GM12878 (cell line): Measurements from ENCODE around the gene HGS. TPM values are rescaled to one million over a fixed set of nuclear protein-coding genes. Genes with fewer than 3 reads are reported as not detected.

Experiments
- ATAC-seq: fragments of 200-7000 bp; cut with Tn5 transposase; 3 replicates; pipeline ENCODE4 v1.9.1; 2020; ENCODE audit warnings: mild to moderate bottlenecking, moderate library complexity
- BruUV-seq: library from RNA; stranded (reverse); fragments of 400-500 nt; replicated peaks from 2 replicates; lab custom pipeline; 2021; lab: Mats Ljungman, UMichigan
- CTCF ChIA-PET: fragments of 300-600 bp; sonication (Branson Sonifier 250); formaldehyde crosslinking; extraction: SDS; loops from one replicate; lab custom pipeline; 2021; ENCODE audit warnings: inconsistent platforms; lab: Yijun Ruan, JAX
- POLR2A ChIA-PET: fragments of 350-600 bp; formaldehyde crosslinking; extraction: SDS; loops from one replicate; lab custom pipeline; 2021; ENCODE audit warnings: inconsistent platforms; lab: Charles Lee
- RAD21 ChIA-PET: fragments of 300-600 bp; sonication (Branson Sonifier 250); formaldehyde crosslinking; loops from one replicate; lab custom pipeline; 2023; ENCODE audit warnings: antibody characterized with exemption; ENCODE audit not compliant: unreplicated experiment; lab: Charles Lee
- SMC1A ChIA-PET: fragments of 300-600 bp; sonication (Branson Sonifier 250); formaldehyde crosslinking; loops from one replicate; lab custom pipeline; 2023; ENCODE audit not compliant: unreplicated experiment, uncharacterized antibody; lab: Charles Lee
- DNase-seq: peaks from one replicate; pipeline ENCODE4 v3.0.0-alpha.2; 2011; ENCODE audit warnings: low read depth, low spot score
- FAIRE-seq: peaks from 3 replicates; lab custom pipeline; 2011; peaks lifted over from hg19 to GRCh38; lab: Jason Lieb, UNC
- H2AFZ ChIP-seq: 2 replicates; pipeline ENCODE4 v1.6.0; 2011; ENCODE audit warnings: low read depth, low read length, control low read depth; ENCODE audit not compliant: control insufficient read depth
- H3K27ac ChIP-seq: 2 replicates; pipeline ENCODE4 v1.5.1; 2011; ENCODE audit warnings: control low read depth; ENCODE audit not compliant: control insufficient read depth, insufficient read depth
- H3K27me3 ChIP-seq, 2 experiments: replicated peaks in 1 of 2; 2 replicates each; pipeline versions ENCODE4 v1.6.0 to v1.6.1; 2011; ENCODE audit warnings: low read length in 1 of 2; ENCODE audit not compliant: control insufficient read depth in 2 of 2, insufficient read depth in 2 of 2
- H3K36me3 ChIP-seq, 2 experiments: 2 replicates each; pipeline ENCODE4 v1.5.1; 2011; ENCODE audit warnings: low read length in 1 of 2; ENCODE audit not compliant: control insufficient read depth in 2 of 2, insufficient read depth in 2 of 2
- H3K4me1 ChIP-seq: 2 replicates; pipeline ENCODE4 v1.6.1; 2011; ENCODE audit warnings: mild to moderate bottlenecking, low read length, moderate library complexity, mixed read lengths; ENCODE audit not compliant: control insufficient read depth, insufficient read depth
- H3K4me2 ChIP-seq: 2 replicates; pipeline ENCODE4 v1.6.0; 2011; ENCODE audit warnings: control low read depth; ENCODE audit not compliant: control insufficient read depth, insufficient read depth
- H3K4me3 ChIP-seq: fragments of 200-600 bp; sonication (generic); 2 replicates; pipeline ENCODE4 v1.5.1; 2016
- H3K79me2 ChIP-seq: 2 replicates; pipeline ENCODE4 v1.6.0; 2011; ENCODE audit warnings: low read length; ENCODE audit not compliant: control insufficient read depth, insufficient read depth
- H3K9ac ChIP-seq: 2 replicates; pipeline ENCODE4 v1.8.0; 2011; ENCODE audit warnings: low read length, control low read depth, mixed read lengths; ENCODE audit not compliant: control insufficient read depth, insufficient read depth
- H3K9me3 ChIP-seq: replicated peaks from 3 replicates; pipeline ENCODE4 v1.5.1; 2011; ENCODE audit warnings: mild to moderate bottlenecking, low read length; ENCODE audit not compliant: control insufficient read depth, insufficient read depth
- H4K20me1 ChIP-seq: 2 replicates; pipeline ENCODE4 v1.6.0; 2011; ENCODE audit not compliant: control insufficient read depth, insufficient read depth
- BHLHE40 ChIP-seq, 2 experiments: fragments of 450-650 bp in 1 of 2; IDR thresholded peaks; 2 replicates each; pipeline ENCODE4 v1.6.1; 2011 to 2017; ENCODE audit warnings: low read depth in 2 of 2, borderline replicate concordance in 1 of 2, improper control_type of control experiment in 1 of 2, low read length in 1 of 2, mild to moderate bottlenecking in 1 of 2
- CBFB ChIP-seq: IDR thresholded peaks from 2 replicates; pipeline ENCODE4 v1.6.1; 2016; ENCODE audit warnings: antibody characterized with exemption, low read depth
- CBX3 ChIP-seq: fragments of 200-600 bp; sonication (generic); IDR thresholded peaks from 2 replicates; pipeline ENCODE4 v1.6.1; 2016; ENCODE audit warnings: low read depth, borderline replicate concordance
- CHD2 ChIP-seq: IDR thresholded peaks from 2 replicates; pipeline ENCODE4 v1.6.1; 2011; ENCODE audit warnings: low read depth, low read length, improper control_type of control experiment, borderline replicate concordance
- FOXK2 ChIP-seq: fragments of 450-650 bp; IDR thresholded peaks from 2 replicates; pipeline ENCODE4 v1.6.1; 2017; ENCODE audit warnings: mild to moderate bottlenecking, moderate library complexity
- GABPA ChIP-seq: IDR thresholded peaks from 2 replicates; pipeline ENCODE4 v1.6.1; 2014; ENCODE audit warnings: antibody characterized with exemption, low read depth, mild to moderate bottlenecking, inconsistent platforms
- HDAC2 ChIP-seq: fragments of 200-600 bp; sonication (generic); IDR thresholded peaks from 2 replicates; pipeline ENCODE4 v1.6.1; 2017
- MTA2 ChIP-seq: fragments of 450-650 bp; IDR thresholded peaks from 2 replicates; pipeline ENCODE4 v1.6.1; 2016; ENCODE audit warnings: low read depth, mild to moderate bottlenecking, moderate library complexity
- NBN ChIP-seq: fragments of 450-650 bp; IDR thresholded peaks from 2 replicates; pipeline ENCODE4 v1.6.1; 2016
- NFXL1 ChIP-seq: fragments of 450-650 bp; IDR thresholded peaks from 2 replicates; pipeline ENCODE4 v1.6.1; 2017; ENCODE audit warnings: antibody characterized with exemption, mild to moderate bottlenecking, borderline replicate concordance
- NFYB ChIP-seq: IDR thresholded peaks from 2 replicates; pipeline ENCODE4 v1.6.1; 2011; ENCODE audit warnings: low read depth, mild to moderate bottlenecking, low read length, improper control_type of control experiment, moderate library complexity; ENCODE audit not compliant: insufficient read depth
- PML ChIP-seq: IDR thresholded peaks from 2 replicates; pipeline ENCODE4 v1.6.1; 2012; ENCODE audit warnings: low read length, inconsistent platforms
- POLR2A ChIP-seq: IDR thresholded peaks from 2 replicates; pipeline ENCODE4 v1.6.1; 2011; ENCODE audit warnings: low read depth, mild to moderate bottlenecking, low read length
- RAD21 ChIP-seq: IDR thresholded peaks from 2 replicates; pipeline ENCODE4 v1.6.1; 2011; ENCODE audit warnings: mild to moderate bottlenecking, low read depth, low read length, moderate library complexity; ENCODE audit not compliant: insufficient read depth
- RB1 ChIP-seq: fragments of 450-650 bp; formaldehyde crosslinking; IDR thresholded peaks from 2 replicates; pipeline ENCODE4 v1.6.1; 2017; ENCODE audit warnings: mild to moderate bottlenecking, borderline replicate concordance
- RUNX3 ChIP-seq: IDR thresholded peaks from 2 replicates; pipeline ENCODE4 v1.6.1; 2012; ENCODE audit warnings: low read length, inconsistent platforms
- SIX5 ChIP-seq: IDR thresholded peaks from 2 replicates; pipeline ENCODE4 v1.6.1; 2011; ENCODE audit warnings: mild to moderate bottlenecking, low read depth, low read length, moderate library complexity; ENCODE audit not compliant: severe bottlenecking
- STAT1 ChIP-seq: fragments of 450-650 bp; conservative IDR thresholded peaks from 2 replicates; pipeline ENCODE4 v1.6.1; 2014; ENCODE audit warnings: antibody characterized with exemption, mild to moderate bottlenecking
- YY1 ChIP-seq: IDR thresholded peaks from 2 replicates; pipeline ENCODE4 v1.6.1; 2011; ENCODE audit warnings: low read depth, mild to moderate bottlenecking, low read length
- ZNF207 ChIP-seq: fragments of 450-650 bp; IDR thresholded peaks from 2 replicates; pipeline ENCODE4 v1.6.1; 2014; ENCODE audit warnings: antibody characterized with exemption, mild to moderate bottlenecking, borderline replicate concordance
- ZNF274 ChIP-seq: IDR thresholded peaks from one replicate; pipeline ENCODE4 v1.8.0; 2011; ENCODE audit not compliant: insufficient read length, insufficient read depth
- ZNF622 ChIP-seq: fragments of 450-650 bp; IDR thresholded peaks from 2 replicates; pipeline ENCODE4 v1.6.1; 2017; ENCODE audit warnings: mild to moderate bottlenecking, inconsistent platforms
- WGBS: methylation state at CpG from one replicate; pipeline ENCODE4 v1.1.6; 2016; ENCODE audit warnings: low lambda C conversion rate; ENCODE audit not compliant: insufficient replicate concordance, insufficient coverage; ENCODE audit errors: missing lambda C conversion rate; 5-methylcytosine and 5-hydroxymethylcytosine counted together
- in situ Hi-C: fragments of 300-500 bp; cut with MboI; formaldehyde crosslinking; loops from 9 replicates; pipeline ENCODE4 v1.14.3; 2018; ENCODE audit warnings: mixed read lengths
- intact Hi-C: fragments of 100-400 bp; cut with micrococcal nuclease; formaldehyde crosslinking; loops from one replicate; pipeline ENCODE4 v1.14.2; 2022; ENCODE audit not compliant: unreplicated experiment
- polyA plus RNA-seq, 11 experiments: library from polyadenylated mRNA; depleted of rRNA in 4 of 11; unstranded in 6 of 11; stranded (reverse) in 5 of 11; fragments of >200 nt; fragmentation: Nextera tagmentation in 4 of 11; fragmentation: Illumina TruSeq in 1 of 11; extraction: Ambion mirVana in 4 of 11; extraction: Trizol in 1 of 11; gene quantifications; 1 replicate in 1 of 11; 2 replicates in 10 of 11; pipeline versions ENCODE4 v1.2.1 to v1.2.3, GENCODE V29; 2011 to 2016; ENCODE audit warnings: inconsistent platforms in 2 of 11, missing spikeins in 2 of 11, low read depth in 1 of 11
- total RNA-seq, 4 experiments: library from RNA; depleted of rRNA in 3 of 4; stranded (reverse); fragments of >200 nt in 3 of 4; fragmentation: Illumina TruSeq in 1 of 4; extraction: Trizol in 1 of 4; gene quantifications; 2 replicates each; pipeline versions ENCODE4 v1.2.1 to v1.2.3, GENCODE V29; 2013 to 2021
- TF ChIP-seq, protein P1 (sequence below): IDR thresholded peaks from 2 replicates; pipeline ENCODE4 v1.6.1; 2012; ENCODE audit warnings: low read depth, low read length, improper control_type of control experiment
- TF ChIP-seq, protein P2 (sequence below): IDR thresholded peaks from 2 replicates; pipeline ENCODE4 v1.6.1; 2011; ENCODE audit warnings: borderline replicate concordance, low read depth, mild to moderate bottlenecking, moderate library complexity, low read length; ENCODE audit not compliant: insufficient read depth, poor library complexity, severe bottlenecking

The HGS gene
- total and polyA plus RNA-seq, 10 of the 15 experiments (the other 5 are each of a cell fraction or from before 2014, with no cell fraction given) = 2.2 to 85.6 (median 55.3) TPM

DNA sequence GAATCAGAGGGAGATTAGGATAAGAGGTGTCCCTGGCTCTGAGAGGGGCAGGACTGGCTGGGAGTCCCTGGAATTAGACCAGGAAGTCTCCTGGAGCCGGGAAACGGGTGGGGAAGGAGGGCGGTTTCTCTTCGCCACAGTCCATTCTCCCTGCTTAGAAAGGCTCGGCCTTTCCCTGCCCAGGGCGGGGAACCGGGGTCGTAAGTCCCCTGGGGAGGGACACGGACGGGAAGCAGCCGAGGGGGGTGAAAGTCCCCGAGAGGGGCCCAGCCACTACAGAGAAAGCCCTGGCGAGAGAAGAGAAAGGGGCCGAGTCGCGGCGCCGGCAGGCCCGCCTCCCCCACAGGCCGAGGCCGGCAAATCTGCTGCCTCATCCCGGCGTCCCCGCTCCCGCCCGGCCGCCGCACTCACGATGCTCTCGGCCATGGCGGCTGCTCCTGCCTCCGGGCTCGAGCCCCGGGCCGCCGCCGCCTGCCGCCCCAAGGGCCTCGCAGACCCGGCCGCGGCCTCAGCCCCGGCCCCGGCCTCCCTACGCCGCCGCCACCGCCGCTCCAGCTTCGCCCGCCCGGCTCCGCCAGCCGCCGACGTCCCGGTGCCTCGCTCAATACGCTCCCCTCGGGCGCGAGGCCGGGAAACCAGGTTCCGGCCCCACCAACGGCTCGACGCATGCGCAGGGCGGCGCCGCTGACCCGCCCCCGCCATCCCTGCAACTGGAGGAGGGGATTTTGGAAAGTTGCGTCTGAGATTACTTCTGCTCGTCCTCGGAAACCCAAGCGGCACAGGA lies 47.1 kb upstream of the HGS start, which contains the start of the genes NPLOC4 and TSPAN10:
Gene NPLOC4, minus strand, starts transcription at position 608 of the 784 bp plus-strand sequence. Its CDS starts 182 bp downstream, at position 426.
Gene TSPAN10, plus strand, starts transcription at position 692 of the 784 bp plus-strand sequence. CDS start 5,217 bp downstream, outside the sequence.
- ATAC-seq (peak; percentile 90), FAIRE-seq (peak; percentile 65), DNase-seq (peak; percentile 49)
- Histone ChIP-seq H3K27ac (peak within 1 kb of the TSS; percentile 80), H3K79me2 (peaks cover 36% of the 10 kb centered on the region), H3K27me3 (no peaks in the 10 kb centered on the region), H3K4me1 (peaks cover 4% of the 10 kb centered on the region), H4K20me1 (no peaks in the 10 kb centered on the region), H2AFZ (peak within 1 kb of the TSS; percentile 100), H3K36me3 (no peaks in the 10 kb centered on the region), H3K4me2 (peak within 1 kb of the TSS; percentile 88), H3K9ac (peak within 1 kb of the TSS; percentile 90), H3K4me3 (peak within 1 kb of the TSS; percentile 90), H3K9me3 (no peaks in the 10 kb centered on the region)
- BruUV-seq = no TSS peak
- in situ Hi-C loops = no loop called here
- ChIA-PET POLR2A (interaction anchor here (0.6 kb wide), 1 partner anchor 31 kb away, joined by 12 read pairs; no protein-coding TSS in a partner anchor), RAD21 (no interaction called here), SMC1A (no interaction called here), CTCF (interaction anchor here (0.6 to 0.7 kb wide), 2 partner anchors 49 to 1640 kb away, joined by 3 to 4 read pairs; no protein-coding TSS in a partner anchor)
- intact Hi-C loops = loop anchor here (2.0 kb wide), 1 partner anchor 30 kb away; the partner anchor contains the start of genes CCDC137 and OXLD1
- WGBS = under 1% methylated on average over 45 of the region's 77 CpGs
- TF ChIP-seq GABPA (peak; percentile 82), NFYB (no peak), BHLHE40 (IDR thresholded peaks at IDR 0.05; ENCODE audit: borderline replicate concordance in 1 of 2, low read depth in 2 of 2, low read length in 1 of 2) (peak in 1 of 2 experiments; percentile 65; a peak in 2 of 4 replicates), STAT1 (peak; percentile 97), RB1 (peak; percentile 97; the same call in 1 of the 2 replicates), ZNF622 (no peak), FOXK2 (no peak), RAD21 (0 out of 2 replicates have a peak, but pooled peaks have one; percentile 10), HDAC2 (no peak), ZNF207 (no peak; the same call in 1 of the 2 replicates), CBX3 (no peak), RUNX3 (0 out of 2 replicates have a peak, but pooled peaks have one; percentile 29), CHD2 (peak; percentile 86), ZNF274 (no peak), SIX5 (peak; percentile 65), PML (no peak), POLR2A (peak; percentile 87), MTA2 (no peak), CBFB (no peak), NFXL1 (peak; percentile 66; the same call in 1 of the 2 replicates), NBN (0 out of 2 replicates have a peak, but pooled peaks have one; percentile 42), YY1 (peak; percentile 91)
- TF ChIP-seq, protein P1, sequence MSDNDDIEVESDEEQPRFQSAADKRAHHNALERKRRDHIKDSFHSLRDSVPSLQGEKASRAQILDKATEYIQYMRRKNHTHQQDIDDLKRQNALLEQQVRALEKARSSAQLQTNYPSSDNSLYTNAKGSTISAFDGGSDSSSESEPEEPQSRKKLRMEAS = no peak
- TF ChIP-seq, protein P2, sequence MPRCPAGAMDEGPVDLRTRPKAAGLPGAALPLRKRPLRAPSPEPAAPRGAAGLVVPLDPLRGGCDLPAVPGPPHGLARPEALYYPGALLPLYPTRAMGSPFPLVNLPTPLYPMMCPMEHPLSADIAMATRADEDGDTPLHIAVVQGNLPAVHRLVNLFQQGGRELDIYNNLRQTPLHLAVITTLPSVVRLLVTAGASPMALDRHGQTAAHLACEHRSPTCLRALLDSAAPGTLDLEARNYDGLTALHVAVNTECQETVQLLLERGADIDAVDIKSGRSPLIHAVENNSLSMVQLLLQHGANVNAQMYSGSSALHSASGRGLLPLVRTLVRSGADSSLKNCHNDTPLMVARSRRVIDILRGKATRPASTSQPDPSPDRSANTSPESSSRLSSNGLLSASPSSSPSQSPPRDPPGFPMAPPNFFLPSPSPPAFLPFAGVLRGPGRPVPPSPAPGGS = peak; percentile 64
